SJSA1 (cell line): ENCODE data around the gene PP2D1. TPM values are rescaled to one million over a fixed set of nuclear protein-coding genes. Genes with fewer than 3 reads are reported as not detected.
"Not testable (repeated sequence)": the region's sequence is repeated elsewhere in the genome, so short reads cannot be mapped to it uniquely, and the experiment has no call there.

Source experiments
- DNase-seq, 2 experiments: peaks; one replicate each; pipeline ENCODE4 v3.0.0-alpha.2; 2015 to 2020; ENCODE audit warnings: low spot score in 2 of 2, low read depth in 1 of 2
- H3K27ac ChIP-seq: fragments of 250-450 bp; sonication (Bioruptor Pico); 2 replicates; pipeline ENCODE4 v1.5.1; 2020; ENCODE audit warnings: mild to moderate bottlenecking, moderate library complexity
- H3K27me3 ChIP-seq: fragments of 250-450 bp; sonication (Bioruptor Pico); replicated peaks from 2 replicates; pipeline ENCODE4 v1.5.1; 2020; ENCODE audit warnings: mild to moderate bottlenecking, moderate library complexity
- H3K36me3 ChIP-seq: fragments of 250-450 bp; sonication (Bioruptor Pico); 2 replicates; pipeline ENCODE4 v1.5.1; 2020; ENCODE audit warnings: mild to moderate bottlenecking
- H3K4me1 ChIP-seq: fragments of 250-450 bp; sonication (Bioruptor Pico); replicated peaks from 2 replicates; pipeline ENCODE4 v1.6.1; 2021; ENCODE audit warnings: mild to moderate bottlenecking
- H3K4me3 ChIP-seq: fragments of 250-450 bp; sonication (Bioruptor Pico); 2 replicates; pipeline ENCODE4 v1.5.1; 2020; ENCODE audit warnings: mild to moderate bottlenecking
- H3K9me3 ChIP-seq: fragments of 250-450 bp; sonication (Bioruptor Pico); replicated peaks from 2 replicates; pipeline ENCODE4 v1.5.1; 2020; ENCODE audit warnings: mild to moderate bottlenecking
- total RNA-seq: library from RNA; depleted of rRNA; stranded (reverse); fragments of >200 nt; shearing (Covaris generic); gene quantifications from 2 replicates; pipeline ENCODE4 v1.2.3, GENCODE V29; 2014

The PP2D1 gene
- total RNA-seq, 1 experiment from 2014 or later: not detected

GRCh38 chr3:19970327-19970726 lies 41.7 kb downstream of the PP2D1 start:
- Histone ChIP-seq H3K36me3 (peaks cover 14% of the 10 kb centered on the region), H3K4me1 (no peaks in the 10 kb centered on the region), H3K27me3 (no peaks in the 10 kb centered on the region), H3K9me3 (no peaks in the 10 kb centered on the region), H3K27ac (no peak overlapping the region), H3K4me3 (no peak overlapping the region)
- no peak for DNase-seq

GRCh38 chr3:19967812-19968211 lies 44.3 kb downstream of the PP2D1 start:
- Histone ChIP-seq H3K36me3 (peaks cover 6% of the 10 kb centered on the region), H3K4me3 (no peak overlapping the region), H3K9me3 (no peaks in the 10 kb centered on the region), H3K27me3 (no peaks in the 10 kb centered on the region), H3K4me1 (no peaks in the 10 kb centered on the region), H3K27ac (no peak overlapping the region)
- no peak for DNase-seq

DNA sequence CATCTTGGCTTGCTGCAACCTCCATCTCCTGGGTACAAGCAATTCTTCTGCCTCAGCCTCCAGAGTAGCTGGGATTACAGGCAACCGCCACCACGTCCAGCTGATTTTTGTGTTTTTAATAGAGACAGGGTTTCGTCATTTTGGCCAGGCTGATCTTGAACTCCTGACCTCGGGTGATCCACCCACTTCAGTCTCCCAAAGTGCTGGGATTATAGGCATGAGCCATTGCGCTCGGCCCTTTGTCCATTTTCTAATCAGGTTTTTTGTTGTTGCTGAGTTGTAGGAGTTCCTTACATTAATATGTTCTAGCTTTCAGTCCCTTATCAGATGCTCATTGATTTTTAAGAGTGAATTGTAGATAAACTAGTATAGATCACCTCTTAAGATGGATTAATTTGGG lies 44.9 kb downstream of the PP2D1 start:
- H3K9me3 ChIP-seq: no peaks in the 10 kb centered on the region
- H3K36me3 ChIP-seq: peaks cover 6% of the 10 kb centered on the region
- no peaks in the 10 kb centered on the region for H3K27me3 ChIP-seq
- no peak overlapping the region for H3K4me3 ChIP-seq
- DNase-seq: no peak
- no peaks in the 10 kb centered on the region for H3K4me1 ChIP-seq
- no peak overlapping the region for H3K27ac ChIP-seq

GRCh38 chr3:19961960-19962359 lies 50.1 kb downstream of the PP2D1 start:
- no peak for DNase-seq
- no peaks in the 10 kb centered on the region for H3K4me1 ChIP-seq
- no peak overlapping the region for H3K27ac ChIP-seq
- no peaks in the 10 kb centered on the region for H3K27me3 ChIP-seq
- peaks cover 10% of the 10 kb centered on the region; the same call in 1 of the 2 replicates for H3K36me3 ChIP-seq
- no peaks in the 10 kb centered on the region for H3K9me3 ChIP-seq
- no peak overlapping the region for H3K4me3 ChIP-seq

DNA sequence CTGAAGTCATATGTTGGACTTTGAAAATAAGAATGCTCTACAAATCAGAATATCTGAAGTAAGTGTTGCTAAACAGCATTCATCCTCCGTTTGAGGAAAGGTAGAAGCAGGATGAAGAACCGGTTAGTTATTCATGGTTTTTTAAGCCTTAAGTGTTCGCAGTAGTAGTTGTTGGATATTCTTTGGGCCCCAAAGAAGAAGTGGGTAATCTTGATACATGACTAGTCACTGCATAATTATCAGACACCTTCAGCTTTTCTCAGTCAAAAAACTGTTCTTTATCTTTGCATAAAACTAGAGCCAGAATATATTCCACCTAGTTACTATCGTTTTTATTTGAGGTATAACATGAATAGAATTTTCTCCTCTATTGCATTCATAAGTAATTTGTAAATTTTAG lies 51.4 kb downstream of the PP2D1 start:
- Histone ChIP-seq H3K27ac (no peak overlapping the region), H3K4me3 (no peak overlapping the region), H3K4me1 (no peaks in the 10 kb centered on the region), H3K27me3 (no peaks in the 10 kb centered on the region), H3K36me3 (peaks cover 20% of the 10 kb centered on the region), H3K9me3 (no peaks in the 10 kb centered on the region)
- no peak for DNase-seq

GRCh38 chr3:19959505-19959904 lies 52.6 kb downstream of the PP2D1 start:
- no peaks in the 10 kb centered on the region for H3K27me3 ChIP-seq
- H3K4me1 ChIP-seq: no peaks in the 10 kb centered on the region
- H3K36me3 ChIP-seq: peaks cover 30% of the 10 kb centered on the region
- no peaks in the 10 kb centered on the region for H3K9me3 ChIP-seq
- no peak overlapping the region for H3K4me3 ChIP-seq
- DNase-seq: no peak
- no peak overlapping the region for H3K27ac ChIP-seq

- not testable (repeated sequence) for H3K27me3 ChIP-seq, DNase-seq, H3K4me1 ChIP-seq, H3K9me3 ChIP-seq, H3K27ac ChIP-seq, H3K4me3 ChIP-seq
- H3K36me3 ChIP-seq: peaks cover 44% of the 10 kb centered on the region
Observed at GRCh38 chr3:19957354-19957753, 54.7 kb downstream of the PP2D1 start.

DNA sequence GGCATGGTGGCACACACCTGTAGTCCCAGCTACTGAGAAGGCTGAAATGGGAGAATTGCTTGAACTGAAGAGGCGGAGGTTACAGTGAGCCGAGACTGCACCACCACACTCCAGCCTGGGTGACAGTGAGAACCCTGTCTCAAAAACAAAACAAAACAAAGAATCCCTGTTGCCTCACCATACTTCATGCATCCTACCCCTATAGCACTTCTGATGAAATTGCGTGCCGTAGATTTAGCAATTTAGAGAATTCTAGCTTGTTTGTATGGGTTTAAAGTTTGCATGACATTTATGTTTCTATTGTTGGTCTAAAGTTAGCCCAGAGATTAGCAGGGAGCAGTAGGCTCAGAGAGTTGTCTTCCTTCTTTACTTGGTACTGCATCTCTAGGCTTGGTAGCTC lies 57.4 kb downstream of the PP2D1 start:
- Histone ChIP-seq H3K4me1 (no peaks in the 10 kb centered on the region), H3K9me3 (no peaks in the 10 kb centered on the region), H3K36me3 (peaks cover 40% of the 10 kb centered on the region), H3K27me3 (no peaks in the 10 kb centered on the region), H3K27ac (no peak overlapping the region), H3K4me3 (no peak overlapping the region)
- no peak for DNase-seq

DNA sequence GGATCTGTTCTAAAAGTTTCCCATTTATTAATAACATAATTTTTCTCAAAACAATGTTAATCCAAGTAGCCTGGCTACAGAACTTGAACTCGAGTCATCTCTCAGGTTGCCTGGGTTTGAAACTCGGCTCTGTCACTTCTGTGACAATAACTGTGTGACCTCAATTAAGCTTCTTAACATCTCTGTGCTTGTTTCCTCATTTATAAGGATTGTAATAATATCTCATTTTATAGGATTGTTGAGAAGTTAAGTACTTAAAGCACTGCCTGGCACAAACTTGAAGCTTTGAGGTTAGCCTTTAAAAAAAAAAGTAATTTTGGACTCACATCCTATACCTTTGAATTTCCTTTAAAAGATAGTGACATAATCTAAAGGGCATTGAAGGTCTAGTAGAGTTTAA lies 61.7 kb downstream of the PP2D1 start:
- Histone ChIP-seq H3K36me3 (peaks cover 39% of the 10 kb centered on the region), H3K4me3 (no peak overlapping the region), H3K9me3 (no peaks in the 10 kb centered on the region), H3K27ac (no peak overlapping the region), H3K4me1 (peaks cover 21% of the 10 kb centered on the region), H3K27me3 (no peaks in the 10 kb centered on the region)
- DNase-seq: no peak

DNA sequence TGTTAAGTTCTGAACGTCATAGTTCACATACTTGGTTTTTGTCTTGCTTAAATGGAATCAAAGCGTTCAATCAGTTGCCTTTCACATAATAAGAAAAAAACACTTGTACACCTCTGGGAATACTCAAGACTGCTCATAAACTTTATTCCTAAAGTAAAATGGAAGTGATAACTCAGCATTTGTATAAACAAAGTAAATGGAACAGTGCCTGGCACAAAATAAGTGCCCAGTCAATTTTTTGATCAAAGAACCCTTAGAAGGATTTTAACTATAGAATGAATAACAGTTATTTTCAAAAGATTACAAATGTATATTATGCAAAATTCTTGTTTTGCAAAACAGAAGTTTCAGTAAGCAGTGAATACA lies 63.9 kb downstream of the PP2D1 start:
- H3K27me3 ChIP-seq: no peaks in the 10 kb centered on the region
- H3K9me3 ChIP-seq: no peaks in the 10 kb centered on the region
- DNase-seq: peak in 1 of 2 experiments; percentile 2
- peak overlapping the region; percentile 78 for H3K27ac ChIP-seq
- peaks cover 21% of the 10 kb centered on the region for H3K4me1 ChIP-seq
- peak overlapping the region; percentile 81 for H3K4me3 ChIP-seq
- H3K36me3 ChIP-seq: peaks cover 21% of the 10 kb centered on the region

DNA sequence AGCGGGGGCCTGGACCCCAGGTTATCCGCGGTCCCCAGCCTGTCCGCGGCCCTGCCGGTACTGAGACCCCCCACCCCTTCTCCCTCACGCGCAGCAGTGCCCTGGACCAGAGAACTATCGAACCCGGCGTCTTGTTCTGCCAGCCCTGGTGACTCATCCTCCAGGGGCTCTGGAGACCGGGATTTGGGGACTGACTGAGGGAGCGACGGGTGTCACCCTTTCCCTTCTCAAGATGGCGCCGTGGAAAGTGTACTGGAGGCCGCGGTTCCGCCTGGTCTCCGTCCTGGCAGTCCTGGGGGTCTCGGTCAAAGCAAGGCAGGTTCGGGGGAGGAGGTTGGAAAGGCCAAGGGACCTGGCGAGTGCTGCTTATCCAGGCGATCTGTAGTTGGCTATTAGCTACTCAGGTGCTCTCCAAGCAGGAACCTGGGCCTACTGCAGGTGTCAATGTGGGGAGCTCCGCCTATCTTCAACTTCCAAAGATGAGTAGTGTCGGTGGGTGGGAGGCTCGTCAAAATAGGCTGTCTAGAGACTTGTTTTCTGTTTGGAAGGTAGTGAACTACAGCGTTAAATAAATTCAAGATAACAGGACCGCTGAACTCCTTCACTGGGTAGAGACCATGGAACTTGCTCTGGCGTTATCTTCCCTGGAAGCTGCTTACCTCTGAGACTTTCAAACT lies 64.4 kb downstream of the PP2D1 start:
- Histone ChIP-seq H3K27me3 (no peaks in the 10 kb centered on the region), H3K9me3 (no peaks in the 10 kb centered on the region), H3K36me3 (peaks cover 17% of the 10 kb centered on the region), H3K27ac (peak overlapping the region; percentile 78), H3K4me1 (peaks cover 21% of the 10 kb centered on the region), H3K4me3 (peak overlapping the region; percentile 81)
- DNase-seq: peak; percentile 45 to 58

DNA sequence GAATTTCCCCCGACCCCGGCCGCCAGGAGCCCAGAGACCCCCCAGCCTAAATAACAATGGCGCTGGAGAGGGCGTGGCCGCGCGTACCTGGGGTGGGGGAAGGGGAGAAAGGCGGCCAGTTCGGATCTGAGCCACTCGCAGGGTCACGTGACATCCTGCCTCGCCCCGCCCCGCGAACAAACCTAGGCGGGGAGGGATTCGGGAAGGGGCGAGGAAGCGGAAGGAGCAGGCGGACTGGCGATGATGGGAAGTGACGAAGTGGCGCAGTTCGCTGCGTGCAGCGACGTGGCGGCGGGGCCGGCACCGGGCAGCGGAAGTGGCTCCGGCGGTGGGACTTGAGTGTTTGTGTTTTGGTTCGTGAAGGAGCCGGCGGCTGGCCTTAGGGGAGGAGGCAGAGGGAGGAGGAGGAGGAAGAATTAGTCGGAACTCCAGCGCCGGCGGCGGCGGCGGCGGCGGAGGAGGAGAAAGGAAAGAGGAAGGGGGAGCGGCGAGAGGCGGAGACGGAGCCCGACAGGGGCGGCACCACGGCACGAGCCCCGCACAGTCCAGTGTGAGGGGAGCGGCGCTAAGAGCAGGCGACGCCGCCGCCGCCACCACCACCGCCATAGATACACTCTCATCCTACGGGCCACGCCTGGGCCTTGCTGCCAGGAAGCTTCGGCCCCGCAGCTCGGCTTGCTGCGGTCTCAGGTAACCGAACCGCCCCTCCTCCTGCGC lies 65.1 kb downstream of the PP2D1 start, which contains the start of gene RAB5A:
RAB5A (plus strand) TSS at position 266 of the 717 bp plus-strand sequence. CDS start 3,802 bp downstream, outside the sequence.
- H3K27me3 ChIP-seq: no peaks in the 10 kb centered on the region
- H3K4me3 ChIP-seq: peak within 1 kb of the TSS; percentile 81
- peaks cover 21% of the 10 kb centered on the region for H3K4me1 ChIP-seq
- H3K9me3 ChIP-seq: no peaks in the 10 kb centered on the region
- peaks cover 16% of the 10 kb centered on the region for H3K36me3 ChIP-seq
- peak; percentile 95 to 97 for DNase-seq
- H3K27ac ChIP-seq: peak within 1 kb of the TSS; percentile 78

- peak overlapping the region; percentile 81 for H3K4me3 ChIP-seq
Observed at GRCh38 chr3:19945969-19946831, 65.9 kb downstream of the PP2D1 start.

GRCh38 chr3:19945534-19945933 lies 66.5 kb downstream of the PP2D1 start:
- H3K27ac ChIP-seq: no peak overlapping the region
- H3K4me3 ChIP-seq: no peak overlapping the region
- no peaks in the 10 kb centered on the region for H3K27me3 ChIP-seq
- DNase-seq: no peak
- 0 out of 2 replicates have a peak, but pooled peaks cover 10% of the 10 kb centered on the region for H3K36me3 ChIP-seq
- H3K4me1 ChIP-seq: peaks cover 21% of the 10 kb centered on the region
- H3K9me3 ChIP-seq: no peaks in the 10 kb centered on the region

More at GRCh38 chr3:19945969-19946831, 65.9 kb downstream of the PP2D1 start:
- Histone ChIP-seq H3K27me3 (no peaks in the 10 kb centered on the region), H3K4me1 (peaks cover 21% of the 10 kb centered on the region), H3K9me3 (no peaks in the 10 kb centered on the region), H3K27ac (peak overlapping the region; percentile 78), H3K36me3 (peaks cover 14% of the 10 kb centered on the region)
- DNase-seq: no peak
